ENCODE results near the gene GTF2F2.

The GTF2F2 gene

DNA sequence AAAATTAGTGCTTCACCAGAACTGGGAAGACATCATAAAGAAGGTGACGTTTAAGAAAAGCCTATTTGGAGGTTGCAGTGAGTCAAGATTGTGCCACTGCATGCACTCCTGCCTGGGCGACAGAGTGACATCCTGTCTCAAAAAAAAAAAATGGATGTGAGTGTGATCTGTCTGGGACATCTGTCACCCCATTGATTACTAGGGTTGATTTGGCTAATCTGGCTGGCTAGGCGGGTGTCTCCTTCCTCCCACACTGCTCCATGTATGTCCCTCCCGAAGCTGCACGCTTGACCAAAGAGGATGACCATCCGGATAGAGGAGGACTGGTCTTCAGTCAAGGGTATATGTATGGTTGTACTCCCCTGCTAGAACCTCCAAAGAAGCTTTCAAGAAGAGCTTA, 2.6 kb downstream of the GTF2F2 start:
- no peak for DNase-seq

DNA sequence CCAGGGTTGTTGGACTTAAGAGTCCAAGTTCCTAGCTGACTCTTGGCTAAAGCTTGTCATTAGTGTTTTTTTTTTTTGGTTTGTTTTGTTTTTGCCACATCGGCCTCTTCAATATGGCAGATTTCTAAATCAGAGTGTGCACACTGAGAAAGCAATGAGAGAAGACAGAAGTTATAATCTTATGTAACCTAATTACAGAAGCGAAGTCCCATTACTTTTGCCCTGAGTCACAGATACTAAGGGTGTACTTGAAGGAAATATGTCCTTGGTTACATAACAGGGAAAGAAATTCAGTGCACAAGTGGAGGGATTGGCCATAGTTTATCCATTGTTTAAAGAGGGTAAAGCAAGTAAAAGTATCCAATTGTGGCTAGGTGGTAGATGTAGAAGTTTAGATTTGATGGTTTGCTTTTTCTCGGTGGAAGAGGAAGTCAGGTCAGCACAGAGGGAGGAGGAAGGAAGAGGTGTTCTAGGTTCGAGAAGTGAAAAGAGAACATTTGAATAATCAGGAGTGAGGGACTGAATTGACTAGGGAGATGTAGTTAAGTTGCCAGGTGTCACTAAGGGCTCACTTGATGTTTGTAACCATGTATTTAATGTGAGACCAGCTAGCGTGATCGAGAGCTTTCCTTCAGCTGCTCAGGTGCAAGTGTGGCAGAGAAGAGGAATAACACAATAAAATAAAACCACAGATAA, 12.2 kb downstream of the GTF2F2 start:
- no peak for DNase-seq

DNA sequence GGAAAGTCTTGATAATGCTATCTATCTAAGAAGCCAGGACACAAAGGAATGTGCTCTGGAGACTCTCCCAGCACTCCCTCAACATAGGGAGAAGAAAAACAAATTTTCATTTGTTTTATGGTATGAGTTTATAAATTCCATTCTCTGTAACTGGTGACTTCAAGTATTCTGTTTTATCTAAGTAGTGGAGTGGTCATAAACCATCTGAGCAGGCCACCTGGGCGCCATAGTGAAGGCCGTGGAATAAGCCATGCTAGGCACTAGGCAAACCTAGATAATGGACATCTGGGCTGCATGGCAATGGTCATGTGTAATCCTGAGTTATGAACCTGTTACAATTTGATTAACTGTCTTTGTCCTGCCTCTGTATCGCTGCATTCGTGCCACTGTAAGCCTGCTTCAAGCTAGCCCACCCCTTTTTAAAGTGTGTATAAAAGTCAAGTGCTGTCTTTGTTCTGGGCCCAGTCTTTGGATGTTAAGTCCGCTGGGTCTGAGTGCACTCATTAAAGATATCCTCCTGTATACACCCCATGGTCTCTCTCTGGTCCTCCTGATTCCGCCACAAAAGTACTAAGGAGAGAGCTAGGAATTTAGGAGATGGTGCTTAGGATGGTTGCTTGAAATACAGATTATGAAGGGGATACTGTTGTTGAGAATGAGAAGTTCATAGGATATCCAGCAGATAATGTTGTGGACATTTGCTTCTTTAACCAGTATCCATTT, 13.2 kb downstream of the GTF2F2 start:
- no peak for DNase-seq

DNA sequence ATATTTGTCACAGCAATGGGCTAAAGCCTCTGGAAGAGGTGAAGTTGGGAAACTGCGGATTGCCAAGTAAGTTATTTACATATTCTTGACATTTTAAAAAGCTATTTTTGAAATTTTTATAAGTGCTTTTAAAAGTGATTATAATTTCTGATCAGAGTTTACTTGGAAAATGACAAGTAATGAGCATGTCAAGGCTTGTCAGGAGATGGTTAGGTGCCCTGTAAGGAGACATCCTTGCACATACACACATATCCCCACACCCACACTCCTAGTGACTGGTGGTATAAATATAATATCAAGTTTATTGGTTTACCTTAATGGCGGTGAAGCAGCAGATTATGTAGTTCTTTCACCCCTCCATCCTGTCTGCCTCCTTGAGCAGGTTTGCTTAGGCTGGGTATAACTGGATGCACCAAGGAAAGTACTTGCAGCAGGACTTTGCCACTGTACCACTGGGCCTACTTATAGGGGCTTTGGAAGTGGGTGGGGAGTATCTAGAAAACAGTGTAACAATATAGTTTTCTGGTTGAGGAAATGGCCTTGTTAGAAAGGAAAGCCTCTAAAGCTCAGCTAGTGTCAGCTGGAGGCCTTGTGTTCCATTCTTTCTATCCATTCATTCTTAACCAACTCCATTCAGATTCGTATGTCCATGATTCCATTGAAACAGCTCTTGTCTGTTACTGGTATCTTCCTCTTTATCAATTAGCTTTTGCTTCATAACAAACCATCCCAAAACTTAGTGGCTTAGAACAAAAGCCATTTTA, 16.6 kb downstream of the GTF2F2 start:
- DNase-seq = no peak

DNA sequence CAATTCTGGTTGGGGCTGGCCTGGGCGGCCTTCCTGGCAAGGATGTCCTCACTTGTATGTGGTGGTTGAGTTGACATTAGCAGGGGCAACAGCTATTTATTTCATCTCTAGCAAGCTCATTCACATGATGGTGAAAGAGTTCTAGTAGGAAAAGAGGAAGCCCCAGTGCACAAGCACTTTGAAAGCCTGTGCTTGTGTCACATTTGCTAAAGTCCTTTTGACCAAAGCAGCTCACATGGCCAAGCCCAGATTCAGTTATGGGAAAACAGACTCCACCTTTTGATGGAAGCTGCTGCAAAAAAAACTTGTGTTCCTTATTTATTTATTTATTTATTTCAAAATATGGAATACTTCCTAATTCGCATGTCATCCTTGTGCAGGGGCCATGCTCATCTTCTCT, 17.2 kb downstream of the GTF2F2 start:
- no peak for DNase-seq

DNA sequence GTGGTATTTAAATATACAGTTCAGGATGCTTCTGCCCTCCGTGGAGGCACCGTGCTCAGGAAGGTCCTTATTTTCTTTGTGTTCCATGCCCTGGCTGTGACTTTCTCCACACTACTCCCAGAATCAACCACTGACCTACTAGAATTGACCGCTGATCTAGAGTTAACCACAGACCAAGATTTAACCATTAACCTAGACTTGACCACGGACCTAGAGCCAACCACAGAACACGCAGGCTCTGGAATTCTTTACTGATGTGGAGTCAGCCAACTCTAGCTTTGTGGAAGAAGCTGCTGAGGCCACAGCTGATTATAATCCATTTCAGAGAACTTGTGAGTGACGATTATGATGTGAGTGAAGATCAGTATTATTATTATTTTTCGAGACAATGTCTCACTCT, 18.0 kb downstream of the GTF2F2 start:
- no peak for DNase-seq

DNA sequence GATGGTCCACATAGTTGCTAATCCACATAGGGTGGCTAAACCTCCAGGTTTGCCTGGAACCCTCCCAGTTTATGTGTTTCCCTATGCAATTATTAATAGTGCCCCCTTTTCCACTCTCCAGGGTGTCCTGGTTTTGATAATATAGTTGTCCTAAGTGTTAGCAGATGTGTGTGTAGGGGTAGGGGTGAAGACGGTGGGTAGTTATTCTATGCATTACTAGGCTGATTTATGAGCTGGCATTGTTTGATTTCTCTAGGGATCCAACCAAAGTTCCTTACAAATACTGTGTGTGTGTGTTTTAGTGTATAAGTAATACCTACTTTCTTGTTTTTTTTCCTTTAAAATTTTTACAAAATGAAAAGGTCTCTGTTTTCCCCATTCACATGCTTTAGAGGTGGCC, 21.1 kb downstream of the GTF2F2 start:
- no peak for DNase-seq

DNA sequence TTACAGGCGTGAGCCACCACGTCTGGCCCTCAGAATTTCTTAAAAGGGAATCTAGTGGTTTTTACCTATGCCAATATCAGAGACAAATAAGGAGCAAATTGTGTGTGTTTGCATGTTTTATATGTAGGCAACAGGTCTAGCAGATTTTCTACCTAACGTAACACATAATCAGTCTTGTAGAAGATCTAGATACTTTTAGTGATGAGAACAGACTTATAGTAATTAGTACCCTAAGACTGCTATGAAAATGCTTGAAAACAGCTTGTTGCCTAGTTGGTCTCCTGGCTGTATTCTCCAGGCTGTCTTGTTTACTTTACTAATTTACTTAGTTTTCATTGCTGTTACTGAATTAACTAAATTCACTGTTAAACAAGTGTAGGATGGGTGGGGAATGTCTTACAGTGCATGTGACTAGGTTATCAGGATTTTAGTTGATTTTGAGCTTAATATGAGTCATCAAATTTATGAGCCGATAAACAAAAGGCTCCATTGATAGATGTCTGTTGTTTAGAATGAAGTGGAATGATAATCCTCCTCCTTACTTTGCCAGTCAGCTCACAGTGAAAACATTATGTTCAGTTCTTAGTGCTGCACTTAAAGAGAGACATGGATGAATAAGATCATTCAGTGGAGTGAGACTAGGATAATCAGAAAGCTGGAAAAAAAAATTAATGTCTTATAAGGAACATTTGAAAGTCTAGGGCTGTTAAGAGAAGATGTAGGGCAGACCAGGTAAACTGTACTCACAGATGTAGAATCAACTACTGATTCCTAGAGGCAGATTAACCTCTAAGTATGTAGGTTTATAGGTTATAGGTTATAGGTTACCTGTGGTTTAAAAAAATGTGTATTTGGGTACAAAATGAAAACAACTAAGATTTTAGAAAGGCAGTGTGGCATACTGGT, 22.4 kb downstream of the GTF2F2 start:
- no peak for DNase-seq

DNA sequence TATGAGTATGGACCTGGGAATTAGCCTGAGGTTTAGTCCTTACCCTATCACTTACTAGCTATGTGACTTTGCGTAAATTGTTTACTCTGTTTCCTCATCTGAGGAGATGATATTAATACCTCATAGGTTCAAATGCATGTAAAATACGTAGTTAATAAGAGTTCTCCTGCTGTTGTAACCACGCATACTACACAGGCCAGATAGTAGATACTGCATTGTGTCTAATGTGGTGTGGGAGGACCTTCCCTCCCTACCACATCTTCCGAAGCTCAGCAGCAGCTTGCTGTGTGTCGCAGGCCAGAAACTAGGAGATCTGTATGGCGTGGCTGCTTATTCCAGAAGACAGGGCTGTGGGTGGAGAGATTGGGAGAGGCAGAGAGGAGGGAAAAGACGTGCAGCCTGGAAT, 23.0 kb downstream of the GTF2F2 start:
- DNase-seq = no peak

DNA sequence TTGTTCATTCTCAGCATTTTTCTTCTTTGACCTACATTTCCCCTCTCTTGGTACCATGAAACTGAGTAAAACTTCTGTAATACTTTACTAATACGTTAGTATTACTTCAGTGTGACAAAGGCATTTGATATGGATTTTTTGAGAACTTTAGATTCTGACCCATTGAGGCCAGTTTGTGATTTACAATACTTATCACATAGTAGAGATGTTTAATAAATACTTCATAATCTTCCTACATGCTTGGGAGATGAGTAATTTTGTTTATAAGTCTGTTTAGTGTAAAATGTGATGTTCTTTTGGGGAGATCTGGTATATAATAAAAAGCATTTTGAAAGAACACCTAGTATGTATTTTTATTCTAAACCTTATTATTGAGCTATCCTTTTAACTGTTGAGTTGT, 29.7 kb downstream of the GTF2F2 start:
- DNase-seq = no peak

DNA sequence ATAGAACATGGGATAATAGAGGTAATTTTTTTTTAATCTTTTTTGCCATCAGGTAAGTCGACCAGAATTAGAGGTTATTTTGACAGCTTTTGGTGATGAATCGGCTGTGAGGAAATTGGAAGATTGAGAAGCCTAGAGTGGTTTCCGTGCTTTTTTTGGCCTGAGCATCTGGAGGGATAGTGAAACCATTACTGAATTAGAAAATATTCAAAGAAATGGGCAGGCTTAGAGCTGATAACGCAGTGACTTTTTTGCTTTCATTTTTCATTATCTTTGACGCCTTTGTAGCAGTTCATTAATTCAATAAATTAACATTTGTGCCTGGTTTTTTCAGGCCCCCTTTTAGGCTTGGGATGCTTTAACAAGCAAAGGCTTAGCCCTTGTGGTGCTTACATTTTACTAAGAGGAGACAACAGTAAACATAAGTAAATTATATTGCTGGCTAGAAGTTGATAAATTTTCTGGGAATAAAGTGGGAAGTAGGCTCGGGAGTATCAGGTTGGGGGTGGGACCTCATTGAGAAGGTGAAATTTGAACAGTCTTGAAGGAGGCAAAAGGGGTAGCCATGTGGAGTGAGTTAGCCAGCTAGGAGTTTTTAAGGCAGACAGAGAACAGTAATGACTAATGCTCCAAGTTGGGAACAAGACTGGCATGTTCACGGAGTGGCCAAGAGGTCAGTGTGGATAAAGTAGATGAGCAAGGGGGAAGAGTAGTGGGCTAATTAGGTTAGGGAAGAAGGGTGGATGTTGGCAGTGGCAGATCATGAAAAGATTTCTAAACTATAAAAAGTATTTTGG, 36.5 kb downstream of the GTF2F2 start:
- no peak for DNase-seq

DNA sequence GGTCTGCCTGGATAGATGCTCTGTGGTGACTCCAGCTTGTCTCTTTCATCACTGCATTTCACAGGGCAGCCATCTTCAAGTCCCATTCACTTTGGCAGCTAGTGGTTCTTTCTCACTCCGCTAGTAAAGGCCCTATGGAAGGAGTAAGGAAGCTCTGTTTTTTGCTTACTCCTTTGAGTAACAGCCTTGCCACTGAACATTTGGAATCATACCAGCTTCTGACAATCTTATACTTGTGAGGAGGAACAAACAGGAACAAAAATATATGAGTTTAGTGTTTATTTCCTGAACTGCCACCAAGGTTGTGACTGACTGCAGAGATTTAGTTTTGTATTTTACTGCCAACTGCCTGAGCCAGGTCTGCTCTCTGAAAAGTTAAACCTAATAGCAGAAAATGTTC, 41.9 kb downstream of the GTF2F2 start:
- no peak for DNase-seq

DNA sequence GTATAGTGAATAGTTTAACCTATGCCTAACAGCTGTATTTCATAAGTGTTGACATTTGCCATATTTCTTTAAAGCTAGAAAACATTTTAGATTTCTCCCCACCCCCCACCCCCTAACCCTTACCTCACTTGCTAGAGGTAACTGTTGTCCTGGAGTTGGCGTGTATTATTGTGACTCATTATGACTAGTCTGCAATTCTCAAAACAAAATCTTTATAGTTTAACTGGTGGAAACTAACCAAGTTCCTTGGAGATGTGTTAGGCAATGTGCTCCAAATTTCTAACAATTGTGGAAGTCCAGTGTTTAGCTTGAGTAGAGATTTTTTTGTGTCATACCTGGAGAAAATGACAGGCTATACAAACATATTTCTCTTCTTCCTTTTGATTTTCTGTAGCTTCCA, 42.5 kb downstream of the GTF2F2 start:
- no peak for DNase-seq

DNA sequence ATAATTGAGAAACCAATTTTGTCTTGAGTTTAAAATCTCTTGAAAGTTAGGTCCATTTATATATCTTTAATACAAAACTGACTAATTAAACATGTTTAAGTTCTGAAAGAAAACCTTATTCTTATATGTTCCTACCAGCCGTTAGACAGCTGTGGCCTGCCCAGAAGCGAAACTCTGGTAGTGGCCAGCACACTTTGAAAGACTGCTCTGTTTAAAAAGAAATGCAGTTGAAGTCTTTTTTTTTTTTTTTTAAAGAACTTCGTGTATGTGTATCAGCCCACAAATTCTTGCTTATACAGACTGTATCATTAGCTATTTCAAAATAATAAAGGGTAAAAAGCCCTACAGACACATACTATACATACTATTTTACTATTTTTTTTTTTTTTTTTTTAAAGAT, 46.5 kb downstream of the GTF2F2 start:
- no peak for DNase-seq

DNA sequence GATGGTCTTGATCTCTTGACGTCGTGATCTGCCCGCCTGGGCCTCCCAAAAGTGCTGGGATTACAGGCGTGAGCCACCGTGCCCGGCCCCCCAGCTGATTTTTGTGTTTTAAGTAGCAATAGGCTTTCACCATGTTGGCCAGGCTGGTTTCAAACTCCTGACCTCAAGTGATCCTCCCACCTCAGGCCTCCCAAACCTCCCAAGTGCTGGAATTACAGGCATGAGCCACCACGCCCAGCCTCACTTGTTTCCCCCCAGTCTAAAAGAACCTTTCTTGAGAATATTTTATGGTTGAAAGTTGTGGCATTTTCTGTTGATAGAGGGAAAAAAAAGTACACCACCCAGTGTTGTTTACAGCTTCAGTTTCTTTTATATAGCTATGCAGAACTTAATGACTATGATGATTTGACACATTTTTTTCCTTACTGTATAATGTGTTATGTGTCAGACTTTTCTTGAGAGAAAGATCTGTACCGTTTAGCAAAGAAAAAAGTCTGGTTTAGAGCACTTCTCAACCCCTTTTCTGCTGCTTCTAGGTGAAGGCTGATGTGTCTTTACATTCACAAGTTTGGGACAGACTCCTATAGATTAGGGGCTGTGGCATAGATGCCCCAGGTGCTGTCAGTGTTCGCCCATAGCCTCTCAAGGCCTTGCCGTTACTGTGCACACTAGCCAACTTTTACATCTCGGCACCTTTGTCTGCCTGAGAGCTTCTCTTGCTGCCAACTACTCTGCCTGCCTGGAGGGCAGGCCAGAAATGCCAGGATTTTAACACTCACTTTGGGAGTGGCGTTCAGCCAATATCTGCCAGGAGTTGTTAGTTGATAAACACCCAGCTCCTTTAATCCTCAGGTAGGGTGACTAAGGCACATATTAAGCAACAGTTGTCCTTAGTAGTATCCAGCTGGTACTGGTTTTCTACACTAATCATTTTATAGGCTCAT, 47.6 kb downstream of the GTF2F2 start:
- DNase-seq = no peak

DNA sequence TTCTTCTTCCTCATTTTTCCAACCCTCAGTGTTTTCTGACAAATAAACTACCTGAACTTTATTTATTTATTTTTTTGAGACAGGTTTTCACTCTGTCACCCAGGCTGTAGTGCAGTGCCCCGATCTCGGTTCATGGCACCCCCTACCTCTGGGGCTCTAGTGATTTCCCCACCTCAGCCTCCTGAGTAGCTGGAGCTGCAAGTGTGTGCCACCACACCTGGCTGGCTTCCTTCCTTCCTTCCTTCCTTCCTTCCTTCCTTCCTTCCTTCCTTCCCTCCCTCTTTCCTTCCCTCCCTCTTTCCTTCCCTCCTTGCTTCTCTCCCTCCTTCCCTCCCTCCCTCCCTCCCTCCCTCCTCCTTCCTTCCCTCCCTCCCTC, 48.2 kb downstream of the GTF2F2 start:
- DNase-seq = no peak

DNA sequence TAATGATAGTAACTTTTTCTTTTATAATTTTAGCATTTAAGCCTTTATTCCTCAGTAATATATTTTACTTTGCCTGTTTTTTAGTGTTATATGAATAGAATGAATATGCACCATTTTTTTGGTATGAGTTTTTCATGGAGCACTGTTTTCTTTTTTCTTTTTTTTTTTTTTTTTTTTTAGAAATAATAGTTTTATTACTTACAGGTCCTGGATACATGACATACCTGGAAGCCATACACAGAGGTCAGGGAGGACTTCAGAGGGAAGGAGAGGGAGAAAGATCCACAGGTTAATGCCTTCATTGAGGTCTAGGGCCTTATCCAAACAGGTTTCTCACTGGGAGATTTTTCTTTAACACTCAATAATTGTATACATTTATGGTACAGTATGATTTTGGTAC, 54.2 kb downstream of the GTF2F2 start:
- DNase-seq = no peak

DNA sequence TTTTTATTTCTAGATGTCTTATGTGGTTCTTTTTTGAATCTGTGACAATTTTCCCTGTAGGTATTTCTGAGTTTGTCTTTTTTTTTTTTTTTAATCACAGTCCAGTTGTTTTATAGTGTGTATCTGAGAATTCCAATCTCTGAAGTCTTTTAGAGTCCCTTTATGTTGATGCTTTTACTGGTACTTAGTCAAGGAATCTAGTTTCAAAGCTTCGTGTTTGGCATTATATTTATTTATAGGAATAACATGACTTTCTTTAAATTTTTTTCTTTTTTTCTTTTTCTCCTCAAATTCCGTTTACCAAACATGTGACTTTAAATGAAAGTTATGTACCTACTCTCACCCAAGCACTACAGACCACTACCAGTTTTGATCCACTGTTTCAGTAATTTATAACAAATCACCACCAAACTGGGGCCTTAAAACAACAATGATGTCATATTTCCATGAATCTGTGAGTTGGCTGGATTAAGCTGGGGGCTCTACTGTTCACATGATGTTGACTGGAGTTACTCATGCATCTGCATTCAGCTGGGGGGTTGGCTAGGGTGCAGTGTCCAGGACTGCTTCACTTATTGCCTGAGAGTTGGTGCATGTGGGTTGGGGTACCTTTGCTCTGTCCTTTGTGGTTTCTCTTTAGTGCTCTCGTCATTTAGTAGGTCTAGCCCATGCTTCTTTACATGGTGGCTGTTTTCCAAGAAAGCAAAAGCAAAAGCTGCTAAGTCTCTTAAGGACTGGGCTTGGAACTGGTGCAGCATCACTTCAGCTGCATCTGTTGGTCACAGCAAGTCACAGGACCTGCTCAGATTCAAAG, 58.2 kb downstream of the GTF2F2 start:
- DNase-seq = no peak

DNA sequence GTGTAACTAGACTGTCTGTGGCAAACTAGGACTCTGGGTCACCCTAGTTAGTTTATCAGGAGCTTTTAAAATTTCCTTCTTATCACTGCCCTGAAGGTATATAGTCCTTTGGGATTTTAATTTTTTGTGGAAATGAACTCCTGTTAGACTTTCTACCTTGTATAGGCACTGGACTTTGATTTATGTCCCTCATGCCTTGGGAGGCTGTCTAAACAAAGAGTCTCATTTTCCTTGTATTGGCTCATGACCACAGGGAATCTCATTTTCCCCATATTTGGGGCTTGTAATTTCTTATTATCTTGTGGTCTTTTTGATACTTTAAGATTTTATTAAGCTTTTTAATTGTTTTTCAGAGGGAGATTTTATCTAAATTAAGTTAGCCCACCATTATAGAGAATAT, 59.1 kb downstream of the GTF2F2 start:
- no peak for DNase-seq

DNA sequence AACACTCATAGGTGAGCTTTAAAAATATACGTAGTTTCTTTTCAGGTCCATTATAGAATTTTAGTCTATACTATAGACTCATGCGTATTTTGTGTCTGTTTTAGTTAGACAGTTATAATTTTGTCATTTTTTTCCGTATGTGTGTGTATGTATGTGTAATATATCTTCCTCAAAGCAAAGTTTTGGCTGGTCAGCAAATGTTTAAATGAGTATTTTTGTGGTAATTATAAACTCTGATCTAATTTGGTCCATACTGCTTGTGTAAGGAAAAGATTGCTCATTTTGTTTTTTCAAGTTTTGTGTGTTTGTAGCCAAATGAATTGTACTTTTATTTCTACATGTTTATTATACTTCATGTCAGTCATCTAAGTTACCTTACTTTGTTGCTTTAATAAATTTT, 60.0 kb downstream of the GTF2F2 start:
- no peak for DNase-seq

Measured in CD4-positive, alpha-beta T cell treated with Interleukin-10 for 1 hour (primary cell).